Testis (tissue), 2 donors: ENCODE data around the gene GLYATL1.

Source experiments
- POLR2A ChIP-seq: fragments of 450-650 bp; IDR thresholded peaks from one replicate; pipeline ENCODE4 v1.6.1; 2017; ENCODE audit warnings: antibody characterized with exemption, mild to moderate bottlenecking, moderate library complexity
- TF ChIP-seq, protein P1 (sequence below), 3 experiments: fragments of 450-650 bp in 2 of 3; fragments of 200-600 bp in 1 of 3; sonication (generic) in 1 of 3; IDR thresholded peaks; one replicate each; pipeline ENCODE4 v1.5.1; 2016 to 2019; ENCODE audit warnings: antibody characterized with exemption in 3 of 3, mild to moderate bottlenecking in 2 of 3, moderate library complexity in 1 of 3

DNA sequence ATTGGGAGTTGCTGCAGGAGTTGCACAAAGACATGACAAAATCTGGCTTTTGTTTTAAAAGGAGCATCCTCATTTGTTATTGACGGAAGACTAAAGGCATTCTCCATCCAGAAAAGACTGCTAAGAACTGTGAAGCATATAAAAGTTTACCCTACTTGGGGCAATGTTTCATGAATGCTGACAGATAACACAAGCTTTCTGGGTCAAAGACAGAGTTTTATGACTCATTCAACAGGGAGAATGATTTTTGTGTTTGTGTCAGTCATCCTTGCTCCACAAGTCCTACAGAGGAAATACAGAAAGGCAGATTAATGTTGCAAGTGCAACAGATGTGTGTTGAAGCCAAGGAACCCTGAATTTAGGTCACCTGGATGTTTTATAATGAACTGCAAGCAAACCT is 2.5 kb downstream of the GLYATL1 start:
- TF ChIP-seq, protein P1, sequence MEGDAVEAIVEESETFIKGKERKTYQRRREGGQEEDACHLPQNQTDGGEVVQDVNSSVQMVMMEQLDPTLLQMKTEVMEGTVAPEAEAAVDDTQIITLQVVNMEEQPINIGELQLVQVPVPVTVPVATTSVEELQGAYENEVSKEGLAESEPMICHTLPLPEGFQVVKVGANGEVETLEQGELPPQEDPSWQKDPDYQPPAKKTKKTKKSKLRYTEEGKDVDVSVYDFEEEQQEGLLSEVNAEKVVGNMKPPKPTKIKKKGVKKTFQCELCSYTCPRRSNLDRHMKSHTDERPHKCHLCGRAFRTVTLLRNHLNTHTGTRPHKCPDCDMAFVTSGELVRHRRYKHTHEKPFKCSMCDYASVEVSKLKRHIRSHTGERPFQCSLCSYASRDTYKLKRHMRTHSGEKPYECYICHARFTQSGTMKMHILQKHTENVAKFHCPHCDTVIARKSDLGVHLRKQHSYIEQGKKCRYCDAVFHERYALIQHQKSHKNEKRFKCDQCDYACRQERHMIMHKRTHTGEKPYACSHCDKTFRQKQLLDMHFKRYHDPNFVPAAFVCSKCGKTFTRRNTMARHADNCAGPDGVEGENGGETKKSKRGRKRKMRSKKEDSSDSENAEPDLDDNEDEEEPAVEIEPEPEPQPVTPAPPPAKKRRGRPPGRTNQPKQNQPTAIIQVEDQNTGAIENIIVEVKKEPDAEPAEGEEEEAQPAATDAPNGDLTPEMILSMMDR (IDR thresholded peaks at IDR 0.05) = no peak
- no peak for TF ChIP-seq POLR2A
